HEK293T (cell line): ENCODE data around the gene LZTR1.

Source experiments
- BHLHE40 ChIP-seq: fragments of 450-650 bp; IDR thresholded peaks from 2 replicates; pipeline ENCODE4 v1.6.1; 2016; ENCODE audit warnings: mild to moderate bottlenecking, moderate library complexity, borderline replicate concordance
- FOXK2 ChIP-seq: fragments of 450-650 bp; IDR thresholded peaks from 2 replicates; pipeline ENCODE4 v1.6.1; 2016; ENCODE audit warnings: mild to moderate bottlenecking
- NFRKB ChIP-seq: fragments of 450-650 bp; IDR thresholded peaks from 2 replicates; pipeline ENCODE4 v1.6.1; 2016; ENCODE audit warnings: mild to moderate bottlenecking, moderate library complexity
- SP1 ChIP-seq: fragments of 450-650 bp; IDR thresholded peaks from 2 replicates; pipeline ENCODE4 v1.6.1; 2017

DNA sequence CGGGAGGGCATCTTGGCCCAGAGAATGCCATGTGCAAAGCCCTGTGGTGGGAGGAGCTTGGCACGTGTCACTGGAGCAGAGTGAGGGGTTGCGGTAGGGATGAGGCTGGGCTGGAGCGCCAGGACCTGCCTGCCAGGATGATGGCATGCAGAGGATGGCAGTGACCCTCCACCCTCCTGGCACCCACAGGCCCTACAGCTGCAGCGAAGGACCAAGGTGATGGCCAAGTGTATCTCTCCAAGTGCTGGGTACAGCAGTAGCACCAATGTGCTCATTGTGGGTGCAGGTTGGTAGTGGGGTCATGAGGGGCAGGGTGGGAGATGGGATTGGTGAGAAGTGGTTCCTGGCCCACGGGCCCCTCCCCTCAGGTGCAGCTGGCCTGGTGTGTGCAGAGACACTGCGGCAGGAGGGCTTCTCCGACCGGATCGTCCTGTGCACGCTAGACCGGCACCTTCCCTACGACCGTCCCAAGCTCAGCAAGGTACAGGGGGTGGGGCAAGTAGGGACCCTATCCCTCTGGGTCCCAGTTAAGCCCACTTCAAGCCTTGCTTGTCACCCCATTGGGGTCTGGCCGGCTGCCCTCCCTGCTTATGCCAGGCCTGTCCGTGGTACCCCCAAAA, 7.7 kb upstream of the LZTR1 start:
- TF ChIP-seq NFRKB (no peak), BHLHE40 (no peak), SP1 (no peak), FOXK2 (no peak)
